Hepatocyte (in vitro differentiated cells): ENCODE data around the gene CLEC18C. TPM values are rescaled to one million over a fixed set of nuclear protein-coding genes. Genes with fewer than 3 reads are reported as not detected.
A peak's percentile ranks its signal among the peaks of the same experiment; 100 is the strongest.

Experiments used
- DNase-seq: peaks from one replicate; pipeline ENCODE4 v3.0.0-alpha.2; 2016; ENCODE audit warnings: low spot score
- H2AFZ ChIP-seq: fragments of 200-600 bp; sonication (generic); 2 replicates; pipeline ENCODE4 v1.6.0; 2016; ENCODE audit warnings: antibody characterized with exemption, mild to moderate bottlenecking
- H3K27ac ChIP-seq: fragments of 200-600 bp; sonication (generic); 2 replicates; pipeline ENCODE4 v1.5.1; 2016; ENCODE audit warnings: mild to moderate bottlenecking
- H3K27me3 ChIP-seq: fragments of 200-600 bp; sonication (generic); 2 replicates; pipeline ENCODE4 v1.6.1; 2016
- H3K36me3 ChIP-seq: fragments of 200-600 bp; sonication (generic); replicated peaks from 2 replicates; pipeline ENCODE4 v1.5.1; 2016; ENCODE audit warnings: low read depth; ENCODE audit not compliant: insufficient read depth
- H3K4me1 ChIP-seq: fragments of 200-600 bp; sonication (generic); 2 replicates; pipeline ENCODE4 v1.5.1; 2016; ENCODE audit warnings: mild to moderate bottlenecking, moderate library complexity; ENCODE audit not compliant: insufficient read depth
- H3K4me2 ChIP-seq: fragments of 200-600 bp; sonication (generic); 2 replicates; pipeline ENCODE4 v1.6.0; 2016
- H3K4me3 ChIP-seq: fragments of 200-600 bp; sonication (generic); 2 replicates; pipeline ENCODE4 v1.5.1; 2016; ENCODE audit warnings: mild to moderate bottlenecking
- H3K79me2 ChIP-seq: fragments of 200-600 bp; sonication (generic); 2 replicates; pipeline ENCODE4 v1.6.0; 2017; ENCODE audit warnings: mild to moderate bottlenecking
- H3K9me2 ChIP-seq: fragments of 200-600 bp; sonication (generic); replicated peaks from 2 replicates; pipeline ENCODE4 v1.6.0; 2017; ENCODE audit warnings: mild to moderate bottlenecking; ENCODE audit not compliant: insufficient read depth
- H3K9me3 ChIP-seq: fragments of 200-600 bp; sonication (generic); 2 replicates; pipeline ENCODE4 v1.5.1; 2016; ENCODE audit warnings: low read depth, mild to moderate bottlenecking
- H4K20me1 ChIP-seq: fragments of 200-600 bp; sonication (generic); 2 replicates; pipeline ENCODE4 v1.6.0; 2016; ENCODE audit warnings: mild to moderate bottlenecking; ENCODE audit not compliant: insufficient read depth, poor library complexity, severe bottlenecking
- EZH2 ChIP-seq: fragments of 200-600 bp; sonication (generic); IDR thresholded peaks from 2 replicates; pipeline ENCODE4 v1.6.1; 2016; ENCODE audit warnings: antibody characterized with exemption, mild to moderate bottlenecking, borderline replicate concordance
- EZH2phosphoT487 ChIP-seq: fragments of 200-600 bp; sonication (generic); IDR thresholded peaks from one replicate; pipeline ENCODE4 v1.6.1; 2018; ENCODE audit warnings: antibody characterized with exemption, mild to moderate bottlenecking, low read depth, moderate library complexity; ENCODE audit not compliant: unreplicated experiment, severe bottlenecking
- WGBS: methylation state at CpG from one replicate; pipeline ENCODE4 v1.1.6; 2016; ENCODE audit warnings: low lambda C conversion rate; ENCODE audit errors: missing lambda C conversion rate; 5-methylcytosine and 5-hydroxymethylcytosine counted together
- polyA plus RNA-seq: library from polyadenylated mRNA; unstranded; fragments of >200 nt; fragmentation: Nextera tagmentation; extraction: Ambion mirVana; gene quantifications from 2 replicates; pipeline ENCODE4 v1.2.1, GENCODE V29; 2016
- total RNA-seq: library from RNA; depleted of rRNA; stranded (reverse); fragments of >200 nt; gene quantifications from 2 replicates; pipeline ENCODE4 v1.2.3, GENCODE V29; 2014
- TF ChIP-seq, protein P1 (sequence below): fragments of 200-600 bp; sonication (generic); IDR thresholded peaks from 2 replicates; pipeline ENCODE4 v1.5.1; 2016; ENCODE audit warnings: antibody characterized with exemption, mild to moderate bottlenecking; ENCODE audit not compliant: poor library complexity

Gene CLEC18C
- total and polyA plus RNA-seq, 2 experiments from 2014 or later: not detected

DNA sequence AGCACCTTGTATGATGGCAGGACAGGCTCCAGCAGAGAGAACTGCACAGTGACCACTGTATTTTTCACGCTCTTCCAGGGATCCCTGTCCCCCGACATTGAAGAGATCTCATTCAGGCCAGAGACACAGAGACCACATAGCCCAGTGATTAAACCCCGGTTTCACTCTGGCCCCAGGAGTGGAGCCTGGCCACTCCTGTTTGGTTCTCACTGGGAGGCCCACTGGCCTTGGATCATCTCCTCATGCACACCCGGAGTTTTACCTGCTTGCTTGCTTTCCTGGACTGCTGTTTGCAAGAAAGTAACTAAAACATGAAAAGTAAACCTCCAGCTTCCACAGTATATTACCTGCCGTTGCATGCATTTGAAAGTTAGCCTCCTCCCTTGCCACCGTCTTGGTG is 13.2 kb upstream of the CLEC18C start:
- H3K4me3 ChIP-seq: no peak overlapping the region
- H3K36me3 ChIP-seq: no peaks in the 10 kb centered on the region
- no peaks in the 10 kb centered on the region for H3K79me2 ChIP-seq
- 96% methylated on average over 6 of the region's 6 CpGs for WGBS
- TF ChIP-seq EZH2phosphoT487 (no peak), EZH2 (no peak)
- TF ChIP-seq, protein P1, sequence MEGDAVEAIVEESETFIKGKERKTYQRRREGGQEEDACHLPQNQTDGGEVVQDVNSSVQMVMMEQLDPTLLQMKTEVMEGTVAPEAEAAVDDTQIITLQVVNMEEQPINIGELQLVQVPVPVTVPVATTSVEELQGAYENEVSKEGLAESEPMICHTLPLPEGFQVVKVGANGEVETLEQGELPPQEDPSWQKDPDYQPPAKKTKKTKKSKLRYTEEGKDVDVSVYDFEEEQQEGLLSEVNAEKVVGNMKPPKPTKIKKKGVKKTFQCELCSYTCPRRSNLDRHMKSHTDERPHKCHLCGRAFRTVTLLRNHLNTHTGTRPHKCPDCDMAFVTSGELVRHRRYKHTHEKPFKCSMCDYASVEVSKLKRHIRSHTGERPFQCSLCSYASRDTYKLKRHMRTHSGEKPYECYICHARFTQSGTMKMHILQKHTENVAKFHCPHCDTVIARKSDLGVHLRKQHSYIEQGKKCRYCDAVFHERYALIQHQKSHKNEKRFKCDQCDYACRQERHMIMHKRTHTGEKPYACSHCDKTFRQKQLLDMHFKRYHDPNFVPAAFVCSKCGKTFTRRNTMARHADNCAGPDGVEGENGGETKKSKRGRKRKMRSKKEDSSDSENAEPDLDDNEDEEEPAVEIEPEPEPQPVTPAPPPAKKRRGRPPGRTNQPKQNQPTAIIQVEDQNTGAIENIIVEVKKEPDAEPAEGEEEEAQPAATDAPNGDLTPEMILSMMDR: no peak
- H3K9me2 ChIP-seq: no peaks in the 10 kb centered on the region
- no peaks in the 10 kb centered on the region for H3K27me3 ChIP-seq
- H3K9me3 ChIP-seq: no peaks in the 10 kb centered on the region
- DNase-seq: no peak
- H2AFZ ChIP-seq: no peak overlapping the region
- no peaks in the 10 kb centered on the region for H4K20me1 ChIP-seq
- no peak overlapping the region for H3K27ac ChIP-seq
- H3K4me1 ChIP-seq: peaks cover 7% of the 10 kb centered on the region
- no peak overlapping the region for H3K4me2 ChIP-seq

DNA sequence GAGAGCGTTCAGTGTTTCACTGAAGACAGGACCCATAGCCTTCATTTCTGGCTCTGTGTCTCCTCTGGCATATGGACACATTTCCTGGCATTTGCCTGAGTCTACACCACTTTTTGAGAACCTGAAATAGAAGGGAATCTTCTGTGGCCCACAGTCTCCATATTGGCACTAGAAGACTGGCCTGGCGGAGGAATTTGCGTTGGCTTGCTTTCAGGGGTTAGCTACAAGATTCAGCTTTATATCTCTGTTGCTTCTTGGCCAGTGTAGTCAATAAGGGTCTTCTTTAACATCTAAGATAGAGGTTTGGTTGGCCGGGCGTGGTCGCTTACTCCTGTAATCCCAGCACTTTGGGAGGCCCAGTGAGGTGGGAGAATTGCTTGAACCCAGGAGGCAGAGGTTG is 12.8 kb upstream of the CLEC18C start:
- H3K9me2 ChIP-seq: no peaks in the 10 kb centered on the region
- H3K27me3 ChIP-seq: no peaks in the 10 kb centered on the region
- no peaks in the 10 kb centered on the region for H3K9me3 ChIP-seq
- TF ChIP-seq EZH2 (no peak), EZH2phosphoT487 (no peak)
- TF ChIP-seq, protein P1: no peak
- no peak for DNase-seq
- H2AFZ ChIP-seq: no peak overlapping the region
- H3K36me3 ChIP-seq: no peaks in the 10 kb centered on the region
- H3K27ac ChIP-seq: no peak overlapping the region
- no peaks in the 10 kb centered on the region for H3K79me2 ChIP-seq
- H3K4me3 ChIP-seq: no peak overlapping the region
- WGBS: 96% methylated on average over 6 of the region's 6 CpGs
- H3K4me1 ChIP-seq: peaks cover 7% of the 10 kb centered on the region
- H3K4me2 ChIP-seq: no peak overlapping the region
- H4K20me1 ChIP-seq: no peaks in the 10 kb centered on the region

DNA sequence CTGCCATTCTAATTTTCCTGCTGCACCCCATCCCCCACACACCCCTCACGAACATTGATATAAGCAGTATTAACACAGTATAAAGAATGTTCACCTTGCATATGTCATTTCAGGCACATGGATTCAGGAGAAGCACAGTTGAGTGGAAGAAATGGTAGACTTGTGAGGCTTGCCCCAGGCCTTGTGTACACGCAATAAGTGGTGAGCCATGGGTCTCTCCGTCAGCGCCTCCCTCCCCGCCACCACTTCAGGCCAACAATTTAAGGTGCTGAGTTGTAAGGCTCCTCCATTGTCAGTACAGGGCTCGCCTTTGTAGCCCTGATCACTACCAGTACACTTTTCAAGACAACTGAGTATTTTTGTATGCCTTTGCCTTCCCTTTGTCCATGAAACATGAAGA is 12.2 kb upstream of the CLEC18C start:
- Histone ChIP-seq H3K9me3 (no peaks in the 10 kb centered on the region), H3K79me2 (no peaks in the 10 kb centered on the region), H3K4me2 (no peak overlapping the region), H3K4me3 (no peak overlapping the region), H4K20me1 (no peaks in the 10 kb centered on the region), H3K27ac (no peak overlapping the region), H3K4me1 (peaks cover 7% of the 10 kb centered on the region), H3K27me3 (no peaks in the 10 kb centered on the region), H2AFZ (no peak overlapping the region), H3K9me2 (no peaks in the 10 kb centered on the region), H3K36me3 (no peaks in the 10 kb centered on the region)
- no peak for TF ChIP-seq EZH2
- TF ChIP-seq EZH2phosphoT487: no peak
- TF ChIP-seq, protein P1: no peak
- peak; percentile 4 for DNase-seq
- 96% methylated on average over 6 of the region's 6 CpGs for WGBS

DNA sequence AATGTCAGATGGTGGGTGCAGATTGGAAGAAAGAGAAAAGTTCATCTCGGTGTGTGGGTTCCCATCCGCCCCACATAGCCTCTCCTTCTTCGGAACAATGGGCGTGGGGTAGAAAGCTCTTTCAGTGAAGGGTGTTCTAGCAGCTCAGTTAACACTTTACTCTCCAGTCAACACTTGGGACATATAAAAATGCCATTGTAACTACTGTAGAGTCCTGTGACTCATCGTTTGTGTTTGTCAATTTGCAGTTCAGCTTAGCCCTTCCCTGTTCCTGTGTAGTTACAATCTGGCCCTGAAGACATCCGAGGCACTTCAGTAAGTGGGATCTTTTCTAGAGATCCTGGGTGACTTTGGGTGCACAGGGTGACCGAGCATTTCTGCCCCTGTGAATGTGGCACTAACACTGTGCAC is 11.5 kb upstream of the CLEC18C start:
- H3K4me3 ChIP-seq: no peak overlapping the region
- no peak overlapping the region for H2AFZ ChIP-seq
- WGBS: 40% methylated on average over 7 of the region's 7 CpGs
- H3K4me1 ChIP-seq: peaks cover 7% of the 10 kb centered on the region
- no peaks in the 10 kb centered on the region for H4K20me1 ChIP-seq
- no peaks in the 10 kb centered on the region for H3K79me2 ChIP-seq
- no peaks in the 10 kb centered on the region for H3K9me2 ChIP-seq
- no peaks in the 10 kb centered on the region for H3K36me3 ChIP-seq
- TF ChIP-seq EZH2: no peak
- TF ChIP-seq, protein P1: no peak
- TF ChIP-seq EZH2phosphoT487: no peak
- peak overlapping the region; percentile 22 for H3K4me2 ChIP-seq
- H3K9me3 ChIP-seq: no peaks in the 10 kb centered on the region
- H3K27me3 ChIP-seq: no peaks in the 10 kb centered on the region
- peak overlapping the region; percentile 49 for H3K27ac ChIP-seq
- peak; percentile 69 for DNase-seq
